Small intestine (tissue), 7 donors: ENCODE measurements around the gene KRTAP10-12. TPM values are rescaled to one million over a fixed set of nuclear protein-coding genes. Genes with fewer than 3 reads are reported as not detected.
"Not testable (repeated sequence)": the region's sequence is repeated elsewhere in the genome, so short reads cannot be mapped to it uniquely, and the experiment has no call there.

Source experiments
- DNase-seq, 2 donors: peaks; one replicate each; pipeline versions ENCODE4 v3.0.0 to v3.0.0-alpha.2; 2013
- FAIRE-seq: peaks from 2 replicates; lab custom pipeline; 2012; peaks lifted over from hg19 to GRCh38; lab: Jason Lieb, UNC
- H3K27ac ChIP-seq, 3 donors: one replicate each; pipeline ENCODE4 v1.5.1; 2013; ENCODE audit warnings: low read length in 2 of 3, mild to moderate bottlenecking in 2 of 3, control low read depth in 1 of 3, inconsistent platforms in 1 of 3, low read depth in 1 of 3, moderate library complexity in 1 of 3
- H3K27me3 ChIP-seq, 3 donors: one replicate each; pipeline ENCODE4 v1.6.1; 2013; ENCODE audit warnings: low read length in 3 of 3, inconsistent platforms in 1 of 3; ENCODE audit not compliant: control insufficient read depth in 3 of 3, insufficient read depth in 3 of 3
- H3K36me3 ChIP-seq, 3 donors: one replicate each; pipeline ENCODE4 v1.6.1; 2013; ENCODE audit warnings: low read length in 3 of 3, inconsistent platforms in 1 of 3, low read depth in 1 of 3, mild to moderate bottlenecking in 1 of 3, moderate library complexity in 1 of 3; ENCODE audit not compliant: control insufficient read depth in 3 of 3, insufficient read depth in 2 of 3
- H3K4me1 ChIP-seq, 3 donors: one replicate each; pipeline ENCODE4 v1.6.1; 2013; ENCODE audit warnings: low read length in 2 of 3, inconsistent platforms in 1 of 3, low read depth in 1 of 3, mild to moderate bottlenecking in 1 of 3, moderate library complexity in 1 of 3; ENCODE audit not compliant: control insufficient read depth in 3 of 3, insufficient read depth in 2 of 3
- H3K4me3 ChIP-seq, 3 donors: one replicate each; pipeline ENCODE4 v1.5.1; 2013; ENCODE audit warnings: low read length in 3 of 3, control low read depth in 1 of 3, inconsistent platforms in 1 of 3, low read depth in 1 of 3, mild to moderate bottlenecking in 1 of 3, moderate library complexity in 1 of 3
- H3K9me3 ChIP-seq, 2 donors: one replicate each; pipeline ENCODE4 v1.6.1; 2013; ENCODE audit warnings: low read depth in 1 of 2, low read length in 1 of 2; ENCODE audit not compliant: control insufficient read depth in 2 of 2, insufficient read depth in 1 of 2
- WGBS, 3 donors: extraction: QIAGEN DNeasy Blood & Tissue Kit; methylation state at CpG; one replicate each; pipeline ENCODE4 v1.1.7; 2013; 5-methylcytosine and 5-hydroxymethylcytosine counted together
- polyA plus RNA-seq, 4 donors: library from polyadenylated mRNA; stranded (reverse) in 3 of 4; unstranded in 1 of 4; fragments of 200-250 nt in 3 of 4; fragments of 120-200 nt in 1 of 4; gene quantifications; one replicate each; pipeline versions ENCODE4 v1.2.1 to v1.2.3, GENCODE V29; 2013
- donor health status: healthy with polysubstance abuse.
- donor health status: control.
- donor health status: control.
- donor health status: Bipolar disorder and iron deficiency.
- donor health status: healthy.

The KRTAP10-12 gene
- polyA plus RNA-seq, 4 donors: not detected

- H3K27me3 ChIP-seq: peaks cover 0 to 11% (median 9%) of the 10 kb centered on the region in 3 donors
- no peak overlapping the region for H3K4me3 ChIP-seq
- DNase-seq: no peak
- no peaks in the 10 kb centered on the region for H3K9me3 ChIP-seq
- 76 to 79% (median 79%) methylated on average over 15 of the region's 15 CpGs for WGBS, 3 donors
- FAIRE-seq: no peak
- H3K27ac ChIP-seq: no peak overlapping the region
- H3K4me1 ChIP-seq: no peaks in the 10 kb centered on the region
- H3K36me3 ChIP-seq: no peaks in the 10 kb centered on the region
Measured at GRCh38 chr21:44682580-44683151, 14.3 kb upstream of the KRTAP10-12 start.

GRCh38 chr21:44684077-44684476 lies 12.9 kb upstream of the KRTAP10-12 start:
- H3K27me3 ChIP-seq: peaks cover 0 to 13% (median 11%) of the 10 kb centered on the region in 3 donors
- WGBS, 3 donors: 62 to 78% (median 66%) methylated on average over 7 of the region's 7 CpGs
- FAIRE-seq: no peak
- no peak overlapping the region for H3K4me3 ChIP-seq
- no peaks in the 10 kb centered on the region for H3K36me3 ChIP-seq
- no peaks in the 10 kb centered on the region for H3K9me3 ChIP-seq
- H3K27ac ChIP-seq: no peak overlapping the region
- no peak for DNase-seq
- H3K4me1 ChIP-seq: no peaks in the 10 kb centered on the region

GRCh38 chr21:44684483-44684882 lies 12.5 kb upstream of the KRTAP10-12 start:
- Histone ChIP-seq H3K27ac (no peak overlapping the region), H3K4me1 (no peaks in the 10 kb centered on the region), H3K27me3 (peaks cover 0 to 13% (median 11%) of the 10 kb centered on the region in 3 donors), H3K36me3 (no peaks in the 10 kb centered on the region), H3K4me3 (no peak overlapping the region), H3K9me3 (no peaks in the 10 kb centered on the region)
- FAIRE-seq: no peak
- DNase-seq: no peak
- 51 to 76% (median 65%) methylated on average over 6 of the region's 6 CpGs for WGBS, 3 donors

- not testable (repeated sequence) for H3K4me1 ChIP-seq, H3K9me3 ChIP-seq, H3K4me3 ChIP-seq, H3K27ac ChIP-seq, FAIRE-seq, DNase-seq, H3K36me3 ChIP-seq
- WGBS, 3 donors: 81 to 87% (median 85%) methylated on average over 4 to 6 of the region's 6 CpGs
- H3K27me3 ChIP-seq: peaks cover 0 to 13% (median 11%) of the 10 kb centered on the region in 3 donors
Measured at GRCh38 chr21:44685050-44685449, 11.9 kb upstream of the KRTAP10-12 start.

- DNase-seq (no peak), FAIRE-seq (no peak)
- H3K4me3 ChIP-seq: no peak overlapping the region
- H3K9me3 ChIP-seq: no peaks in the 10 kb centered on the region
- peaks cover 0 to 13% (median 11%) of the 10 kb centered on the region in 3 donors for H3K27me3 ChIP-seq
- 23 to 40% (median 23%) methylated on average over 13 to 14 of the region's 14 CpGs for WGBS, 3 donors
- no peaks in the 10 kb centered on the region for H3K36me3 ChIP-seq
- H3K27ac ChIP-seq: no peak overlapping the region
- H3K4me1 ChIP-seq: no peaks in the 10 kb centered on the region
Measured at GRCh38 chr21:44686000-44686781, 10.8 kb upstream of the KRTAP10-12 start.

GRCh38 chr21:44686843-44687561 lies 10.0 kb upstream of the KRTAP10-12 start:
- 52 to 68% (median 63%) methylated on average over 25 of the region's 25 CpGs for WGBS, 3 donors
- Histone ChIP-seq H3K4me1 (no peaks in the 10 kb centered on the region), H3K36me3 (no peaks in the 10 kb centered on the region), H3K4me3 (no peak overlapping the region), H3K9me3 (no peaks in the 10 kb centered on the region), H3K27ac (no peak overlapping the region), H3K27me3 (peaks cover 0 to 13% (median 11%) of the 10 kb centered on the region in 3 donors)
- DNase-seq (no peak), FAIRE-seq (no peak)

GRCh38 chr21:44687671-44688070 lies 9.3 kb upstream of the KRTAP10-12 start:
- no peak for DNase-seq
- Histone ChIP-seq H3K9me3 (no peaks in the 10 kb centered on the region), H3K27ac (no peak overlapping the region), H3K27me3 (peaks cover 0 to 13% (median 11%) of the 10 kb centered on the region in 3 donors), H3K4me1 (no peaks in the 10 kb centered on the region), H3K36me3 (no peaks in the 10 kb centered on the region), H3K4me3 (no peak overlapping the region)
- FAIRE-seq: no peak
- WGBS, 3 donors: 49 to 60% (median 57%) methylated on average over 11 of the region's 11 CpGs

- 72 to 90% (median 73%) methylated on average over 3 of the region's 3 CpGs for WGBS, 3 donors
- FAIRE-seq: not testable (repeated sequence)
Measured at GRCh38 chr21:44689740-44690139, 7.2 kb upstream of the KRTAP10-12 start.

More at GRCh38 chr21:44689740-44690139, 7.2 kb upstream of the KRTAP10-12 start:
- not testable (repeated sequence) for H3K4me3 ChIP-seq, DNase-seq, H3K27ac ChIP-seq, H3K36me3 ChIP-seq, H3K4me1 ChIP-seq, H3K9me3 ChIP-seq
- H3K27me3 ChIP-seq: peaks cover 0 to 13% (median 11%) of the 10 kb centered on the region in 3 donors
